HT1080 (cell line): ENCODE measurements around the gene GDF15. TPM values are rescaled to one million over a fixed set of nuclear protein-coding genes. Genes with fewer than 3 reads are reported as not detected.

Experiments
- DNase-seq: peaks from one replicate; pipeline ENCODE4 v3.0.0-alpha.2; 2015; ENCODE audit warnings: low read depth
- small RNA-seq: library from RNA; depleted of rRNA; stranded (forward); fragments of <200 nt; gene quantifications from one replicate; pipeline ENCODE3, GENCODE V24; 2014
- total RNA-seq: library from RNA; depleted of rRNA; stranded (reverse); fragments of >200 nt; shearing (Covaris generic); gene quantifications from 2 replicates; pipeline ENCODE4 v1.2.3, GENCODE V29; 2014; rRNA removed

The GDF15 gene
- total RNA-seq, 1 experiment from 2014 or later = 120 TPM

DNA sequence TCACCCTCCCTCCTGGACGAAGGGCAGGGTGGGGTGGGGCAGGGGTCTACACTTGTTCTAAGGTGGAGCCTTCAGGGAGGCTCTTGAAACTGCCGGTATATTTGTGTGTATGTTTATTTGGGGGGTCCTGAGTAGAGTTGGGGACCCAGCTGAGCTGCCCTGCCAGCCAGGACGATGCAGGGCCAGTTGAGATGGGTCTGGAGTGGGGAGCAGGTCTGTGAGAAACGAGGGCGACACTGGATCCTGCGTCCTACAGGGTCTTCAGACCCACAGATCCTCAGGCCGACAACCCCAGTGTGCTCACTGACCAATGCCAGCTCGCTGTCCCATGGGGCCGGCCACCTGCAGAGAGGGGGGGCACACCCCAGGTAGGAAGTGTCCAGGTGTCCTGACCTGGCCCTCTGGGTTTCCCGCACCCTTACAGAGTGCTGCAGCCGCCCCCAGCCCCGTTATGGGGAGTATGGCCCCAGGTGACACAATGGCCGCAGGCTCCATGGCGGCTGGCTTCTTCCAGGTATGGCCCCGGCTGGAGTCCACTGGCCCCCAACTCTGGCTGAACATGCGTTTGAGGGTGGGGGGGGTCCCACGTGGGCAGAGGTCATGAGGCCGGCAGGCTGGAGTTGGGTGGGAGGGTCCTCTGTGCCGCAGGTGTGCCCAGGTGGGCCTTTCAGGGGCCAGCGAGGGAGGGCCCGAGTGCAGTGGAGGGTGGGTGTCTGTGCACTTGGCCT is 44.6 kb downstream of the GDF15 start:
- no peak for DNase-seq

- no peak for DNase-seq
Observed at GRCh38 chr19:18431351-18432197, 45.6 kb downstream of the GDF15 start.

- no peak for DNase-seq
Observed at GRCh38 chr19:18432275-18433014, 46.5 kb downstream of the GDF15 start.

GRCh38 chr19:18433015-18433691 is 47.2 kb downstream of the GDF15 start:
- no peak for DNase-seq

- DNase-seq = no peak
Observed at GRCh38 chr19:18433735-18434398, 47.9 kb downstream of the GDF15 start.

DNA sequence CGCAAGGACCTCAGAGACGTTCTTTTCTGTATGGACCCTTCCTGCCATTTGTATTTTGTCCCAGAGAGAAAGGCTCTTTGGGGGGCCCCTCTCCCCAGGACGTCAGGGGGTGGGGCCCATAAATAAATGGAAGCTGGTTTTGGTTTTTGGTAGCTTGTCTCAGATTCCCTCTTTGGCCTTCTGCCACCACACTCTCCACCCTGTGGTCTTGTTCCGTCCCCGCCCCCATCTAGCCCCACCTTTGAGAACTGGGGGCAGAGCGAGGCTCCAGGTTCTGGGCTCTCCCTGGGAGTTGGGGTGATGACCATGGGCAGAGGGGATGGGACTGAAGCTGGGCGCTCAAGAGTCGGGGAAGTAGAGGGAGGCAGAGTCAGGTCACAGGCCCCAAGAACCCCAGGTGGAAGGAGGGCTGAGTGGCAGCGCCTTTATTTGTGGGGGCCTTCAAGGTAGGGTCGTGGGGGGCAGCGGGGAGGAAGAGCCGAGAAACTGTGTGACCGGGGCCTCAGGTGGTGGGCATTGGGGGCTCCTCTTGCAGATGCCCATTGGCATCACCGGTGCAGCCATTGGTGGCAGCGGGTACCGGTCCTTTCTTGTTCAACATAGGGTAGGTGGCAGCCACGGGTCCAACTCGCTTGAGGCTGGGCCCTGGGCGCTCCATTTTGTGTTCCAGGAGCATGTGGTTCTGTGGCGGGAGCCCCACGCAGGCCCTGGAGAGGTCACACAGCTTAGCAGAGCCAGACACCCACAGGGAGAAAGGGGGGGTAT is 48.6 kb downstream of the GDF15 start:
- DNase-seq = no peak

GRCh38 chr19:18435178-18435841 is 49.4 kb downstream of the GDF15 start:
- no peak for DNase-seq

DNA sequence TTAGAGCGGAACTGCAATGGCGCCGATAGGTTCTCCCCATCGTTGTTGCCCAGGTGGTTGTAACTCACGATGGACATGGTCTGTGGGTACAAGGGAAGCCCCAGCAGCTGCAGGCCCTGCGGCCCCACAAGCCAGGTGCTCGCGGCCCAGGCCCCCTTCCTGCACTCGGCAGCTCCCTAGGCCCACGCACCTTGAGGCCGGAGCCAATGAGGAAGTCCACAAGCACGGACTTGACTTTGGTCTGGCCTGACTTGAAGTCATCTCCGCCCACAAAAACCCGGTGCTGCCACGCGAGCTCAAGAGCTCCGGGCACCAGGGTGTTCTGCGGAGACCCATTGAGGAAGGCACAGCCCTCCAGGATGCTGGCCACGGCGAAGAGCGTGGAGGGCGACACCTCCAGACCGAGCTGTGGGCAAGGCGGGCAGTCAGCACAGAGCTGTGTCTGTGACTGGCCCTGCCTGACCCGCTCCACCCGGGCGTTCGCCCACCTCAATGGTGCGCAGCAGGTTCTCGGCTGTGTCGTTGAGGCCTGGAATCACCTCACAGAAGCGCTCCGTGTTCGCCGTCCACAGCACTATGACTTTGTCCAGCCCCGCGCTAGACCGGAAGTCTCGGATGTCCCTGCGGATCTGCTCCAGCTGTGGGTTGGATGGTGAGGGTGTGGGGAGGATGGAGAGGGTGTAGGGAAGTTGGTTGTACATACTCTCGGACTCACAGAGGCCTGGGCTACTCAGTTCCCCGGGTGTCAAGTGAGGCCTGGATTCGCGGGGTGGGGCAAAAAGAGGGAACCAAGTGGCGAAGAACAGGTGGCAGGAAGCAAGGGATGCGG is 50.1 kb downstream of the GDF15 start:
- DNase-seq = no peak

- no peak for DNase-seq
Observed at GRCh38 chr19:18436671-18437490, 50.9 kb downstream of the GDF15 start.

DNA sequence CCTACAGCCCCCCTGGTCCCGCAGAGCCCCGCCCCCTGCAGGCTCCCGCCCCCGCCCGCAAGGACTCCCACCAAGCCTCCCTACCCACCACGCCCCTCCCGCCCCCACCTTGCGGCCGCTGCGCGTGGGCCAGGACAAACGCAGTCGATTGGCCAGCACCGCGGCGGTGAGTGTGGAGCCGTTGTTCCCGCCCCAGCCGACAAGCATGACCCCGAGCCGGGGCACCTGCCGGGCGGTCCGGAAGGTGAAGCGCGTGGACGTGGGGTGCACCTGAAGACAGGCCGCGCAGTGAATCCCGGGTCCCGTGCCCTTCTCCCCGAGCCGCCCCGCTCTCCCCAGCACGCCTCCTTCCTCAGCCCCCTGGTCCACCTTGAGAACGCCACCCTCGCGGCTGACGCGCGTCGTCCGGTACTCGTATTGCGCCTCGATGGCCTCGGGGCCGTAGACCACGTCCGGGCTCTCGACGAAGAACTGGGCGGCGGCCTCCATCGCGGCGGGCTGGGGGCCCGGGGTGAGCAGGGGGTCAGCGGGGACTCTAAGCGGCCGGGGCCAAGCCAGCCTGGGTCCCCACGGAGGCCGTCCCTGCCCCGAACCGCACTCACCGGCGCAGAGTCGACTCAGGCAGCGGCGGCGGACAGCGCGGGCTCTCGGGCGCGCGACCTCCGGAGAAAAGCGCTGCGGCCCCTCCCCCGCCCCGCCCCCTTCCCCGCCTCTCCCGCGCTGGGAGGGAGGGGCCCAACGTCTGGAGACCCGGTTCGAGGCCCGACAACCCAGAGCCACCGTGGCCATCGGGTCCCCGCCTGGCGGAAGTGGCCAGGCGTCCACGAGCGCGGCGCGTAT is 51.8 kb downstream of the GDF15 start, which contains the start of gene ISYNA1:
Gene ISYNA1, minus strand, starts transcription at position 643 of the 840 bp plus-strand sequence. Its CDS starts 154 bp downstream, at position 489.
- DNase-seq = no peak

- DNase-seq = no peak
Observed at GRCh38 chr19:18438331-18439024, 52.5 kb downstream of the GDF15 start.

Small RNAs within 50 kb of the gene (small RNA-seq; reads per million reads assigned to genes)
- gene MIR3189 = 0.07 reads per million

Other genes starting within 250 kb of the GDF15 start
- 17.5 and 21.1 TPM in 2 replicates for gene PIK3R2, start 233.0 kb upstream of the GDF15 start, total RNA-seq
- gene IFI30, start 212.3 kb upstream of the GDF15 start, total RNA-seq = 1.5 and 2.3 TPM in 2 replicates
- gene MPV17L2, start 192.9 kb upstream of the GDF15 start, total RNA-seq = 17.0 and 23.4 TPM in 2 replicates
- gene RAB3A, start 182.1 kb upstream of the GDF15 start, total RNA-seq = 1.3 and 2.4 TPM in 2 replicates
- 0.13 TPM in 1 of 2 replicates, not detected in the other for gene PDE4C, start 159.7 kb upstream of the GDF15 start, total RNA-seq
- not detected in 2 replicates for gene IQCN, start 111.7 kb upstream of the GDF15 start, total RNA-seq
- 55.4 and 64.5 TPM in 2 replicates for gene JUND, start 104.5 kb upstream of the GDF15 start, total RNA-seq
- 456 and 535 TPM in 2 replicates for gene LSM4, start 63.1 kb upstream of the GDF15 start, total RNA-seq
- gene PGPEP1, start 45.6 kb upstream of the GDF15 start, total RNA-seq = 9.1 and 20.9 TPM in 2 replicates
- not detected in 2 replicates for gene LRRC25, start 11.5 kb downstream of the GDF15 start, total RNA-seq
- 108 and 118 TPM in 2 replicates for gene SSBP4, start 33.2 kb downstream of the GDF15 start, total RNA-seq
- gene ISYNA1, start 52.0 kb downstream of the GDF15 start, total RNA-seq = 1.3 and 2.1 TPM in 2 replicates
- gene ELL, start 135.9 kb downstream of the GDF15 start, total RNA-seq = 13.1 and 14.6 TPM in 2 replicates
- 124 and 135 TPM in 2 replicates for gene FKBP8, start 157.4 kb downstream of the GDF15 start, total RNA-seq
- gene KXD1, start 171.7 kb downstream of the GDF15 start, total RNA-seq = 163 and 195 TPM in 2 replicates
- gene UBA52, start 185.7 kb downstream of the GDF15 start, total RNA-seq = 1,475 and 1,684 TPM in 2 replicates
- gene REX1BD, start 202.6 kb downstream of the GDF15 start, total RNA-seq = 70.9 and 99.1 TPM in 2 replicates
- gene CRLF1, start 220.6 kb downstream of the GDF15 start, total RNA-seq = 1.1 and 1.3 TPM in 2 replicates
- gene TMEM59L, start 226.7 kb downstream of the GDF15 start, total RNA-seq = 0.61 and 1.1 TPM in 2 replicates